Erythroblast (primary cell): ENCODE data around the gene LRIF1.

Experiments used
- GATA1 ChIP-seq: IDR thresholded peaks from 2 replicates; pipeline ENCODE4 v1.6.1; 2011; ENCODE audit warnings: low read depth, mild to moderate bottlenecking, control low read depth, low read length, moderate library complexity
- POLR2A ChIP-seq: IDR thresholded peaks from 2 replicates; pipeline ENCODE4 v1.6.1; 2011; ENCODE audit warnings: mild to moderate bottlenecking, low read length

DNA sequence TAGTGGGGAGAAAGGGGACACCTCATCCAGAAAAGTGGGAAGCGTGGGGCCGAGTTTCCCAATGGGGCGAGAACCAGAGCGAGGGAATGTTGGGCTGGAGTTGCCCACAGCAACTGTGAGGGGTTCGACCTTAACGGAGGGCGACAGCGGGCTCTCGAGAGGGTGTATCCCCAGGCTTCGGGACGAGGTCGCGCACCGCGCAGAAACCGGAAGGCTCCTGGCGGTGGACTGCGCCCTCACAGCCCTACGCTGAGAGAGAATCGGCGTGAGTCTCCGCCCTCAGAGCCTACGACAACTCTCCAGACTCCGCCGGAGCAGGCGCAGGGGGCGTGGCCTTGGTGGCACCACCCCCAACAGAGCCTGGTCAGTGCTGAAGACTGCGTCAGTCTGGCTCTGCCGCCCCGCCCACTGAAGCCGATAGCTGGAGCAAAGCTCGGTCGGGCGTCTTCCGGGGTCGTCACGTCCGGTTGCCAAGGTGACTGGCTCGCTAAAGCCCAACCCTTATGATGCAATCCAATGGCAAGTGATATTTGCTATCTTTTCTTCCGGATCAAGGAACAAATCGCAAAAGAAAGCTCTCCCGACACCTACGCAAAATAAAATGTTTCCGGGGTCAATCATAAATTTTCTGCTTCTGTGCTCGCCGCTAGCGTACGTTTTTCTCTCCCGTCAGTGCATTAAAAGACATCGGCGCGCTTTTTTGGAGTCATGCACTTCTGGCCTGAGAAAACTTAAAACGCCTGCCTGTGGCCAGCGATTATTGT, at the start of gene LRIF1:
- TF ChIP-seq POLR2A = peak; percentile 99
- peak; percentile 21 for TF ChIP-seq GATA1
